ENCODE data around the gene NKAIN4. TPM values are rescaled to one million over a fixed set of nuclear protein-coding genes. Genes with fewer than 3 reads are reported as not detected.

Gene NKAIN4
- polyA plus RNA-seq, 3 donors from 2014 or later, result not detected

DNA sequence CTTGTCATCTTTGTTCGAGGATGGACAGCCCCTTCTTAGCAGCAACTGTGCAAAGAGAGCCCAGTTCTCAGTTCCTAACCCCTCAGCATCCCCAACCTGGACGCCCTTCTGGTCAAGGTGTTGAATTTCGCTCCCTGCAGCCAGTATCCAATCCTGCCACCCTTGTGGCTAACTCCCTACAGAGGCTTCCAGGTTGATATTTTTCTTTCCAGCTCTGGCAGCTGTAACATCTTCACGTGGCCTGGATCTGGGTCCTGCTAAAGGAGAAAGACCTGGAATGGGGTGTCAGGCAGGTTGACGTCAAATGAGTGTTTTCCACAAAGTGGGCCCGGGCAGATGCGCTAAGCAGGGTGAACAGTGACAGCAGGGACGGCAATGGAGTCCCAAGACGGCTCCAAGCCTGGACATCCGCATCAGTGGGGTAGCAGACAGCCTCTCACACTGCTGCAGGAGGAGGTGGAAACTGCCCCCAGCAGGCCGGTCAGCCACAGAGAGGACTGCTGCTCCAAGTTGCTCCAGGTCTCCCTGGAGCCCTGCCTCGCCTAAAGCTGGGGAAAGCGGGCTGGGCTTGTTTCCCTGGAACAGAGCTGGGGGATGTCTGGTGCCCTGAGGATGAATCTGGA lies 37.3 kb downstream of the NKAIN4 start:
- Mint-ChIP-seq H3K36me3 (peaks cover 0 to 13% (median 5%) of the 10 kb centered on the region in 3 donors), H3K4me1 (peaks cover 39 to 41% of the 10 kb centered on the region in 2 donors), H3K4me3 (peak overlapping the region; percentile 83 to 89 (median 88)), H3K9me3 (no peaks in the 10 kb centered on the region), H3K27me3 (ENCODE audit: low read depth in 3 of 3) (peaks cover 5 to 9% (median 8%) of the 10 kb centered on the region in 3 donors), H3K27ac (peak overlapping the region; percentile 78 to 90 (median 87))
- no peak for DNase-seq

GRCh38 chr20:63216041-63216848 lies 38.0 kb downstream of the NKAIN4 start, which contains the start of gene YTHDF1:
TSS of gene YTHDF1 (minus strand) at chr20:63216131. CDS start at chr20:63215892, 239 bp downstream.
- peaks cover 0 to 15% (median 8%) of the 10 kb centered on the region in 3 donors for H3K36me3 Mint-ChIP-seq
- H3K27ac Mint-ChIP-seq, result peak within 1 kb of the TSS; percentile 79 to 95 (median 89)
- H3K4me1 Mint-ChIP-seq, result peaks cover 41 to 48% of the 10 kb centered on the region in 2 donors
- H3K4me3 Mint-ChIP-seq, result peak within 1 kb of the TSS; percentile 89 to 91 (median 90)
- H3K9me3 Mint-ChIP-seq, result no peaks in the 10 kb centered on the region
- H3K27me3 Mint-ChIP-seq (ENCODE audit: low read depth in 3 of 3), result peaks cover 5 to 9% (median 8%) of the 10 kb centered on the region in 3 donors
- DNase-seq, result peak; percentile 97 to 98 (median 97)

DNA sequence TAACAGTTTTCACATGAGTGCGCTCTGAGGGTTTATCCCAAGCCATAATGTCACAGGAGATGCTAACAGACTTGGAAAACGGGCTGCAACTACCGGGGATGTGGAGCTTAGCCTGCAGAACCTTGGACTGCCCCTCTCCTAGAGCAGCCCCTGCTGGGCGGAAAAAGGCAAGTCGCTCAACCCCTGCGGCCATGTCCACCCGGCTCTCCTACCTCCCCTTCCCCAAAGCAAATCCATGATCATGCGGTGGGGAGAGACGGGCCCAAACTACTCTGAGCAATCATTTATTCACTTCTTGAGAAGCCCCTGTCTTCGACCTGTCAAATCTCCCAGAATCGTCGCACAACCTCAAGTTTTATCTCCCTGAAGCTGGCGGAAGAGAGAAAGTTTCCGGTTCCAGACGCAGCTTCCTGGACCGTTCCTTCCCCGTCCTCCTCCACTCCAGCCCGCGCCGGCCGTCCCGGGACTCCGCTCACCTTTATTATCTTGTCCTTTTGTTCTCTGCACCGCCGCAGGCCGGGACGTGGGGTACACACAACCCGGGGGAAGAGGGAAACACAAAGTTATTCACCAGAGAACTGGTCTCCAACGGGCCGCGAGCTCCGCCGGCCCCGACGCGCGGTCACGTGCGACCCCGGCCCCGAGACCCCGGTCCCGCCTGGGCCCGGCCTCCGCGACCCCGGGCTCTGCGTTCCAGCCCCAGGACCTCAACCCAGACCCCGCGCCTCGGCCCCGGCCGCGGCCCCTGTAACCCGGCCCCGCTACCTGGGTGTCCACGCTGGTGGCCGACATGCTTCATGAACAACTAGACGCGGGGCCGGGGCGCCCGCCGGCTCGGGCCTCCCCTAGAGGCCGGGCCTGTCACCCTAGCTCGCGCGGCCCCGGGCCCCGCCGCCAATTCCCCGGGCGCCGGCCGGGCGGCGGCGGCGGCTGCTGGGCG lies 38.9 kb downstream of the NKAIN4 start:
- peaks cover 5 to 9% (median 7%) of the 10 kb centered on the region in 3 donors for H3K27me3 Mint-ChIP-seq (ENCODE audit: low read depth in 3 of 3)
- H3K4me1 Mint-ChIP-seq, result peaks cover 48 to 57% of the 10 kb centered on the region in 2 donors
- H3K36me3 Mint-ChIP-seq, result peaks cover 0 to 15% (median 8%) of the 10 kb centered on the region in 3 donors
- peak in 1 of 3 donors; percentile 11 for DNase-seq
- H3K27ac Mint-ChIP-seq, result peak overlapping the region; percentile 79 to 95 (median 89)
- H3K9me3 Mint-ChIP-seq, result no peaks in the 10 kb centered on the region
- peak overlapping the region; percentile 88 to 91 (median 90) for H3K4me3 Mint-ChIP-seq

DNA sequence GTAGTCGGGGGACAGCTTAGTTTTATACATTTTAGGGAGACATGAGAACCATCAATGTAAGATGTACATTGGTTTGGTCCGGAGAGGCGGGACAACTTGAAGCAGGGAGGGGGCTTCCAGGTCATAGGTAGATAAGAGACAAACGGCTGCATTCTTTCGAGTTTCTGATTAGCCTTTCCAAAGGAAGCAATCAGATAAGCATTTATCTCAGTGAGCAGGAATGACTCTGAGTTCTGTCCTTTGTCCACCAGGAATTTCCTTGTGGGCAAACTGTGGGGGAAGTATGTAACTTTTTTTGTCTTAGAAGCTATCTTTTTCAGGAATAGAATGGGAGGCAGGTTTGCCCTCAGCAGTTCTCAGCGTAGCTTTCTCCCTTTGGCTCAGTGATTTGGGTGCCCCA lies 39.7 kb downstream of the NKAIN4 start:
- peaks cover 5 to 9% (median 7%) of the 10 kb centered on the region in 3 donors for H3K27me3 Mint-ChIP-seq (ENCODE audit: low read depth in 3 of 3)

GRCh38 chr20:63212792-63213191 lies 41.5 kb downstream of the NKAIN4 start:
- Mint-ChIP-seq H3K27me3 (ENCODE audit: low read depth in 3 of 3) (peaks cover 5 to 9% (median 7%) of the 10 kb centered on the region in 3 donors), H3K27ac (peak overlapping the region in 1 of 6 donors; percentile 13), H3K36me3 (peaks cover 0 to 18% (median 12%) of the 10 kb centered on the region in 3 donors), H3K9me3 (no peaks in the 10 kb centered on the region), H3K4me3 (peak overlapping the region in 3 of 5 donors; percentile 10 to 24 (median 11)), H3K4me1 (peaks cover 60 to 82% of the 10 kb centered on the region in 2 donors)
- DNase-seq, result no peak

More for the DNA sequence above, 39.7 kb downstream of the NKAIN4 start:
- Mint-ChIP-seq H3K4me3 (peak overlapping the region; percentile 88 to 91 (median 90)), H3K4me1 (peaks cover 56 to 65% of the 10 kb centered on the region in 2 donors), H3K9me3 (no peaks in the 10 kb centered on the region), H3K27ac (peak overlapping the region; percentile 73 to 94 (median 82)), H3K36me3 (peaks cover 0 to 15% (median 8%) of the 10 kb centered on the region in 3 donors)
- no peak for DNase-seq

DNA sequence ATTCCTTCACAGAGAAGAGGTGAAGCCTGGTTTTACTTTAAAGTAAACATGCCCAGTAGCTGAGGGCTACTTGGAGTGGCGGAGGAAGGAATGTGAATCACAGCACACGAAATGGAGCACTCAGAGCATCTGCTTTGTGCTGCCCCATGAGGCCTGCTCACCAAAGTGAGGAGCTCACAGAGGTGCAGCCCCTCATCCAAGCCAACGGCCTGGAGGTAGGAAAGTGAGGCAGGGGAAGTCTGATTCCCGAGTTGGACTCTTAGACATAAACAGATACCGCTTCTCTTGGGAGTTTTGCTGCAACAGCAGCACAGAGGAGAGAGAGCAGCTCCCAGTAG lies 41.9 kb downstream of the NKAIN4 start:
- H3K4me1 Mint-ChIP-seq, result peaks cover 60 to 83% of the 10 kb centered on the region in 2 donors
- H3K27me3 Mint-ChIP-seq (ENCODE audit: low read depth in 3 of 3), result peaks cover 5 to 9% (median 7%) of the 10 kb centered on the region in 3 donors
- H3K27ac Mint-ChIP-seq, result peak overlapping the region in 2 of 6 donors; percentile 49 to 53
- peaks cover 0 to 18% (median 12%) of the 10 kb centered on the region in 3 donors for H3K36me3 Mint-ChIP-seq
- DNase-seq, result no peak
- H3K9me3 Mint-ChIP-seq, result no peaks in the 10 kb centered on the region
- H3K4me3 Mint-ChIP-seq, result peak overlapping the region in 2 of 5 donors; percentile 21

DNA sequence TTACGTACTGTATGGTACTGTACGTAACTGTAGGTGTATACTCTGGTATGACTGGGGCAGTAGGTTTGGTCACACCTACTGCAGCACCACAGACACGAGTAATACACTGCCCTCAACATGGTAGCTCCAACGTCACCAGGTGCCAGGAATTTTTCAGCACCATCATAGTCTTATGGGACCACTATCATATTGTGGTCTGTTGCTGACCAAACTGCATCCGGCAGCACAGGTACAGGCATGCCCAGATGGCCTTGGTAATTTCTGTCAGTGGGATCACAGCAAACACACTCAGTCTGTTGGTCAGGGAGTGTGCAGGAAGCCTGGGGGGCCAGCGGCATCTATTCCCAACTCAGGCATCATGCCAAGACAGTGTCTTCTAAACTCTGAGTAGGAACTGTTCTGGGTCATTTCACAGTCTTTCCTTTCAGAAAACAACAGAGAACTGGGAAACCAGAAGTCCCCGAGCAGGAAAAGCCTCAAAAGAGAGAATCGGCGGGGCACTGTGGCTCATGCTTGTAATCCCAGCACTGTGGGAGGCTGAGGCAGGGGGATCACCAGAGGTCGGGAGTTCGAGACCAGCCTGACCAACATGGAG lies 44.2 kb downstream of the NKAIN4 start:
- DNase-seq, result no peak
- Mint-ChIP-seq H3K4me3 (no peak overlapping the region), H3K27ac (no peak overlapping the region), H3K27me3 (ENCODE audit: low read depth in 3 of 3) (peaks cover 0 to under 1% (median 0%) of the 10 kb centered on the region in 3 donors), H3K4me1 (peaks cover 56 to 89% of the 10 kb centered on the region in 2 donors), H3K36me3 (peaks cover 0 to 23% (median 19%) of the 10 kb centered on the region in 3 donors), H3K9me3 (no peaks in the 10 kb centered on the region)

DNA sequence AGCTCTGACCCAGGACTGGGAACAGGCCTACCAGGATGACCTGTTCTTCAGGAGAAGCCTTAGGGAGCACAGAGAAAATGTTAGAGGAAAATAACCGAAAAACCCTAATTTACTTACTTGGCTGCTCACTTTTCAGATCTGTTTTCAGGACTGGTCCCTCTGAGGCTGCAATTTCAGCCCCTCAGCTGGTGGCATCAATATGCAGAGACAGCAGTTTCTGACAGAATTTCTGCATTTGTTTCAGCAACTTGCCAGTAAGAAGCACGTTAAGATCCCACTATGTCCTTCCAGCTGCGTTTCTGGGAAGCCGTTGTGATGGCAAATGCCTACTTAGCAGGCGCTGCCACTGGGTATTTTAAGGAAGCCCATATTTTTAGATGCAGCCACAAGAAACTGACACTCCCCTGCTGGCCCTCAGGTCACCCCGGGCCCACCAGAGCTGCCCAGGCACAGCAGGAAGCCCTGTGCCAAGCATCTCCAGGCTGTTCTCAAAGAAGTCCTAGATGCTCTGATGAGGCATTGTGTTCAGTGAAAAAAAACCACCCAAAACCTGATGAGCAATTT lies 45.8 kb downstream of the NKAIN4 start:
- no peaks in the 10 kb centered on the region for H3K9me3 Mint-ChIP-seq
- H3K4me3 Mint-ChIP-seq, result no peak overlapping the region
- DNase-seq, result no peak
- H3K27me3 Mint-ChIP-seq (ENCODE audit: low read depth in 3 of 3), result no peaks in the 10 kb centered on the region
- no peak overlapping the region for H3K27ac Mint-ChIP-seq
- H3K4me1 Mint-ChIP-seq, result peaks cover 40 to 79% of the 10 kb centered on the region in 2 donors
- H3K36me3 Mint-ChIP-seq, result peaks cover 0 to 19% (median 13%) of the 10 kb centered on the region in 3 donors

DNA sequence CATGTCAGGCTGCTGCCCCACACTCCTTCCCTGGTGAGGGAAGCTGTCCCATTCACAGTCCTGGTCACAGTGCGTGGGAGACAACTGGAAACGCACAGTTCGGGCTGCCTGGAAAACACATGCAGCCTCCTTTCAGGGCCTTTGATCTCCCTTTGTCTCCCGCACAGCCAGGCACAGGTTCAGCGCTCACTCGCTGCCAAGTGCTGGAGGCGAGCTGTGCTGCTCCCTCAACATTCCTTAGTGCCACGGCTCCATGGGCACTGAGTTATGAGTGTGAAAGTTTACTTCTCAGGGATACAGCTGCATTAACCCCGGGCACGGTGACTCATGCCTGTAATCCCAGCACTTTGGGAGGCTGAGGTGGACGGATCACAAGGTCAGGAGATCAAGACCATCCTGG lies 47.4 kb downstream of the NKAIN4 start:
- no peak overlapping the region for H3K4me3 Mint-ChIP-seq
- no peak for DNase-seq
- H3K9me3 Mint-ChIP-seq, result no peaks in the 10 kb centered on the region
- peaks cover 0 to 16% (median 15%) of the 10 kb centered on the region in 3 donors for H3K36me3 Mint-ChIP-seq
- peaks cover 27 to 64% of the 10 kb centered on the region in 2 donors for H3K4me1 Mint-ChIP-seq
- H3K27me3 Mint-ChIP-seq (ENCODE audit: low read depth in 3 of 3), result no peaks in the 10 kb centered on the region
- no peak overlapping the region for H3K27ac Mint-ChIP-seq

DNA sequence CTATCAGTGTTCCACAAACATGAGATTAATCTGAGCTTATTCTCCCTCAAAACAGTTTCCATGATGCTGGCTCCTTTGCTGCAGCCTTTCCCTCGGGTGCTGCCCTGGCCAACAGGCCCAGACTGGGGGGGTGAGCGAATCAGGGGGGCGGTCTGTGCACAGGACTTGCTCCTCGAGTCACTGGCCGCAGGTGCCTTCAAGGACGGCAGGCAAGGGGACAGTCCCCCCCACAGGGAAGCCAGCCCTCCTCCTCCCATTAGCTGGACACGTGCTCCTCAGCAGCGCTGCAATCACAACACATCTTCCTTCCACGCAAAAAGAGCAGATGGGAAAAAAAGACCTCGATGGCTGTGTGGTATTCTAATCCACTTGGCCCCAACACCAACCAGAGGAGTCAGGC lies 48.4 kb downstream of the NKAIN4 start:
- peaks cover 0 to 21% (median 19%) of the 10 kb centered on the region in 3 donors for H3K36me3 Mint-ChIP-seq
- no peaks in the 10 kb centered on the region for H3K9me3 Mint-ChIP-seq
- no peak overlapping the region for H3K27ac Mint-ChIP-seq
- H3K27me3 Mint-ChIP-seq (ENCODE audit: low read depth in 3 of 3), result no peaks in the 10 kb centered on the region
- DNase-seq, result no peak
- no peak overlapping the region for H3K4me3 Mint-ChIP-seq
- peaks cover 29 to 61% of the 10 kb centered on the region in 2 donors for H3K4me1 Mint-ChIP-seq

DNA sequence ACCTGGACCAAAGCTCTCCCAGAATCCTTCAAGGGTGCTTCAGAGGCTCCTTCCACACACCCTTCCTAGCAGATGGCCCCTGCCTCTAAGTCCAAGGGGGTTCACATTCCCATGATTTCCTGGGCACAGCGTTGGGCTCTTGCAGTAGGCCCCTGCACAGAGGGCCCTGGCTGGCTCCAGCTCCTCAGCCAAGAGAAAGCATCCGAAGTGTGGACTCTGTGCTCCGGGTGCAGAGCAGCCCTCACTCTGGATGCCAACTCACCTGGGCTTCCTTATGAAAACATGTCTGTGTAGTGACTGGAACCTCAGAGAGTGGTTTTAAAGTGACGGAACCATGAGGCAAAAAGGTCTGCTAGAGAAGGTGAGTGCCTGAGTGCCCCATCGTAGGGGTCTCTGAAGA lies 49.9 kb downstream of the NKAIN4 start:
- Mint-ChIP-seq H3K27me3 (ENCODE audit: low read depth in 3 of 3) (no peaks in the 10 kb centered on the region), H3K36me3 (peaks cover 0 to 21% (median 19%) of the 10 kb centered on the region in 3 donors)
- DNase-seq, result no peak

GRCh38 chr20:63202811-63203526 lies 51.3 kb downstream of the NKAIN4 start:
- no peak for DNase-seq
- Mint-ChIP-seq H3K9me3 (no peaks in the 10 kb centered on the region), H3K36me3 (peaks cover 0 to 20% (median 17%) of the 10 kb centered on the region in 3 donors), H3K27ac (no peak overlapping the region), H3K4me3 (no peak overlapping the region), H3K4me1 (peaks cover 20 to 51% of the 10 kb centered on the region in 2 donors), H3K27me3 (ENCODE audit: low read depth in 3 of 3) (no peaks in the 10 kb centered on the region)

More for the DNA sequence above, 49.9 kb downstream of the NKAIN4 start:
- H3K9me3 Mint-ChIP-seq, result no peaks in the 10 kb centered on the region
- no peak overlapping the region for H3K4me3 Mint-ChIP-seq
- peak overlapping the region in 1 of 6 donors; percentile 0 for H3K27ac Mint-ChIP-seq
- H3K4me1 Mint-ChIP-seq, result peaks cover 16 to 51% of the 10 kb centered on the region in 2 donors
